Measurements from ENCODE around the gene GLT6D1.

Gene GLT6D1

DNA sequence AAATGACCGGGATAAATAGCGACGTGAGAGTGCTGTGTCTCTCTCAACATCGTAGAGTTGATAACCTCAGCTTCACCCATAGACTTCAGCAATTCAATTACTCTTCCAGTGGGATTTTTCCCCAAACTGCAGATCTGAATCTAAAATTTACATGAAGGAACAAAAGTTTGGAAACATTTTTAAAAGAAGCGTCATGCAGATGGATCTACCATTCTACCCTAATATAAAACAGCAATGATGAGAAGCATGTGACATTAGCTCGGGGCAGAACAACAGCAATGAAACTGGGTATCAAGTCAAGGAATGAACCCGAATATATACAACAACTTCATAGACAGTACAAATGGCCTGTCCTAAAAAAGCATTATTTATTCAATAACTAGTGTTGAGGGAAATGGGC, 18.8 kb downstream of the GLT6D1 start:
- DNase-seq, result no peak

DNA sequence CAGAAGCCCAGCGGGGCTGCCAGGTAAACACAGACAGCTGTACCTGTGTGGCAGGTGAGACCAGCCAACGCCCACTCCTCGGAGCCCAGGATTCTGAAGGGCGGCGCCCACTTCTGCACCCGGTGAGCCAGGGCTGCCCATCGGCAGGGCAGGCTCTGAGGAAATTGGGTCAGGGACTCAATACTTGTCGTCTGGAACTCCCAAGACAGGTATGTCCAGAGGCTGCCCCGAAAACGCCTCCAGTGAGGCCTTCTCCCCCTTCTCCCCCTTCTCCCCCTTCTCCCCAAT, 19.8 kb downstream of the GLT6D1 start:
- no peak for DNase-seq

DNA sequence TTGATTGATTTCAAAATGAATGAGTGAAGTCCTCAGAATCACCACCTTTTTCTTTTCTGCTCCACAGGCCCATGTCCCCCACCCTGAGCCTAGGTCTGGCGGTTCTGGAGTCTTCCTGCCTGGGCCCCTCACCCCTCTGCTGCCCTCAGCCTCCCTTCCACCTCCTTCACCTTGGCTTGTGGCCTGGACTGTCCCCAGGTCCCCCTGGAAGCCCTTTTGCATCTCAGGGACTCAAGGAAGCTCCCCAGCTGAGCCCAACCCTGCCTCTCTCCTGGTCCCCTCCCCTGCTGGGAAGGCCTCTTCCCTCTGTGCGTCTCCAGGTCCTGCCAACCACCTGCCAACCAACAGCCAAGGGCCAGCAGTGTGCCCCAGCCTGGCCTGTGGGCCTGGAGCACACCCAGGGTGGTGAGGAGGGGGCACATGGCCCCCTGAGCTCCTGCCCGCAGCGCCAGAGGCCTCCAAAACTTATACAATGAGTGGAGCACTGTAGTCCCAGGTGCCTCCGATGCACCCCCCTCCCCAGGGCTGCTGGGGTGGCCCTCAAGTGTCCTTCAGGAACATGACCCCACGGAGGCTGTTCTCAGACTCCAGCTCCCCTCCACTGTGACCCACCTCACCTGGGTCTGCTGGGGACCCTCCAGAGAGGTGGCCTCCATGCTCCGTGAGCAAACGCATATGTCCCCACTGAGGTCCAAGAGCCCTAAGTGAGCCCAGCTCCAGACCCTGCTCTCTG, 20.3 kb downstream of the GLT6D1 start:
- no peak for DNase-seq

DNA sequence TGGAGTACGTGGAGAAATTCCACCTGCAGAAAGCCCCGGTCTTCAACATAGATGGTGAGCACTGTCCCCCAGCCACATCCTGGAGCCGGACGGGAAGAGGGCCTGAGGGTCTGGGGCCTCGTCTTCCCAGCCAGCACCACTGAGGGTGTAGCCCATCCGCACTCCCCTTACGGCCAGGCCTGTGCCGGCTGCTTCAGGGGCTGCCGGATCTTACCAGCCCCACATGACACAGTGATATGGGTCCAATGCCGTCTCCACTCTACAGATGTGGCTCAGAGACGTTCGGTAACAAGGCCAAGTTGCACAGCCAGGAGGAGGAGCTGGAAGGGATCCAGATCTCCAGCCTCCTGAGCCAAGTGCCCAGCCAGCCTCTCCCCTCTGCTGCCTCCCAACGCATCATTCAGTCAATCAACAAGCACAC, 21.3 kb downstream of the GLT6D1 start:
- no peak for DNase-seq

DNA sequence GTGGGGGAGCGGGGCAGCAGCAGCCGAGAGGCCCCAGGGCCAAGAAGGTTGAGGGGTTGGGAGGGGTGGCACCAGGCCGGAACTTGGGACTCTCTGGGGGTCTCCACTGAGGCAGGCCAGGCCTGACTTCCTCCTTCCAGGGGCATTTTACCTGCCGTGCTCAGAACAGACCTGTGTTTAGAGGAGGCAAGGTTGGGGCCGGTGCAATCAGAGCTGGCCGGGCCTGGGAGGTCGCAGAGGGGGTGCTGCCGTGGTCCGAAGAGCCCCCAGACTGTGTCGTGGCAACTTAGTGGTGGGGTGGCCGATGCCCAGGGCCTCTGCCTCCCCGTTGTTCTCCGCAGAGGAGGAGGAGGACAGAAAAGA, 21.8 kb downstream of the GLT6D1 start:
- DNase-seq, result no peak

DNA sequence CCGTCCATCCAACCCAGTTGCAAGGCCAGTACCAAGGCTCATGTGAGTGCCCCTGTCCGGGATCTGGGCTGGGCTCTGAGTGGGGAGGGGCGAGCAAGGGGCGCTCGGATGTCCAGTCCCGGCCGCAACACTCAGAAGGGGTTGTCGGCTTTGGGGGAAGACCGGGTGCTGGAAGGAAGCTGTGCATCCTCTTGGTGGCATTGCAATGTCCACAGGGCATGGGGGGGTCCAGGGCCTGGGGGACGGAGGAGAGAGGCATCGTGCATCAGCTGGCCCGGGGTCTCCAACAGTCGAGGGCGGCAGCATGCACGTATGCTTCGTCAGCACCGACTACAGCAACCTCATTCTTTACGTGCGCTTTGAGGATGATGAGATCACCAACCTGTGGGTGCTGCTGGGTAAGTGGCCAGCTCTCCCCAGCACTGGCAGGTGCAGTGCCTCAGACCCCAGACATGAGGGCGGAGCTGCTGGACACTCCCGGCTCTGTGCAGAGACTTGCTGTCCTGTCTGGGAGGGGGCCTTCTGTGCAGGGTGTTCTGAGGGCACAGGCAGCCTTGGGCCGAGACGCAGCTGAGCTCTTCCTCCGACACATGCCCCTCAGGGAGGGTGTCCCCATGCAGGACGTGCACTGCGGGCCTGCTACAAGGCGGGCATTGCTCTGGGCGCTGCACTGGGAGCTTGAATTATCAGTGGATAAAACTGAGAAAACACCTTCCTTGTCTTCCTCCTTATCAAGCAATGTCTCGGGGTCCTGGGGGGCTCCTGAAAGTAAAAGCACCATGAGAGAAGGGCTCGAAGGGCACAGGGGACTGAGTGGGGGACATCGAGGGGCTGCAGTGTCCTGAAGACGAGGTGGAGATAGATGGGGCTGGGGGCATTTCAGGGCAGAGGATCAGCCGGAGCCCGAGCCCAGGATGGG, 22.5 kb downstream of the GLT6D1 start:
- DNase-seq, result no peak

DNA sequence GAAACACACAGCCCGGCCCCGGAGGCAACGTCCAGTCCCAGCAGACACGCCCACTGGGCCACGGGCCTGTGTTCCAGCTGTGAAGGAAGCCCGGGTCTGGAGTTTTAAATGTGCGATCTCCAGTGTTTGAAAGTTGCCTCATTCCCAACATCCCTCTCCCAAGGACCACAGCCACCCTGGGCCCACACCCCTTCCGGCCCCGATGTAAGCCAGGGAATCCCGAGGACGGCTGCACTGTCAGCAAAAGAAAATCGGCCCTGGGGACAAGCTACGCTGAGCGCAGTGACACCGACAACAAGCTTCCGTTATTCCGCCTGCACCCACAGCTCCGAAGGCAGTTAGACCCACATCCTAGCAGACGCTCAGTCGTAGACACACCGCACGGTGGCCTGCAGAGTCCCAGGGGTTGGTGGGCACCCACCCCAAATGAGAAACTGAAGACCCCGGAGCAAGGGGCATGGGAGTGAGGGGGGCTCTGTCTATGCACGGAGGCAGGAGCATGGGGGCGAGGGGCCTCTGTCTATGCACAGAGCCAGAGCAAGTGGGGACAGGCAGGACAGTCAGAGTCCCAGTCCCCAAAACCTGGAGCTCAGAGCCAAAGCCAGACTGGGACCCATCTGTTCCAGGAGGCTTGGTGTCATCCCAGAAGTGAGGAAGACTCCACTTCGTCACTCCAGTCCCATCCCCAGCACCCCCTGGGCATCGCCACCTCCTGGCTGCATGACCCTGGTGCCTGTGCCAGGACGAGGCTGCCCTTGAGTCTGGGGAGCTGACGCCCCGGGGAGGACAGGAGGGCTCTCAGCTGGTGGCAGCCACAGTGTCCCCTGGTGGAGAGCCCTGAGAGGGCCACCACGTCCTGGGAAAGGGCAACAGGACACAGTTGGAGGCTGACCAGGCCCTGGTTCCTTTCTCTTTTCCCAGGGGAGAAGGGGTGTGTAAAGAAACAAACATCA, 23.4 kb downstream of the GLT6D1 start:
- no peak for DNase-seq

DNA sequence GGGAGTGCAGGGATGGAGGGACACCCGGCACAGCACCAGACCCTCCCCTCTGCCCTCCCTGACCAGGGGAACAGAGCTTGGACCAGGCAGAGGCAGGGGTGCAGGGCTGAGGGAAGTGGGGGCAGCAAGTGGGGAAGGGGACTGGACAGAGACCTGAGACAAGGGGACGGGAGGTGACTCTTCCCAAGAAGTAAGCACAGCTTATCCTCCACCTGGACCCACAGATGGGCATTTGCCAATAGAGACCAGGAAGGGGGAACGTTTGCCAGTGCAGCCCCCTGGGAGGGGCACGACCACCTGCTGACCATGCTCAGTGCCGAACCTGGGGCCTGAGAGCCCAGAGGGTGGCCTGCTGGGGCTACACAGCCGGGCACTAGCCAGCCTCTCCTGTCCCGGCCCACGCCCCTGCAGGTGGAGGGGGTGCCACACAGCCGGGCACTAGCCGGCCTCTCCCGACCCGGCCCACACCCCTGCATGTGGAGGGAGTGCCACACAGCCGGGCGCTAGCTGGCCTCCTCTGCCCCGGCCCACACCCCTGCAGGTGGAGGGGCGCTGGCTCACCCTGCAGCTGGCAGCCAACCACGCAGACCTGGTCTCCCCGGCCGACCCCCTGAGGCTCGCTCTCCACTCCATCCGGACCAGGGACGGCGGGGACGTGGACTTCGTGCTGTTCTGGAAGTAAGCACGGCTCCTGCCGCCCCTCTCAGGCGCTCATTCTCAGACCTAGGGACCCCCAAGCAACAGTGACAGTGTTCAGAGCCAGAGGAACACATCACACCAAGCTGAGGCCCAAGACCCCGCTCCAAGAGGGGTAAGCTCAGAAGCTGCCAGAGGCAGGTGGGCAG, 24.3 kb downstream of the GLT6D1 start:
- DNase-seq, result no peak

DNA sequence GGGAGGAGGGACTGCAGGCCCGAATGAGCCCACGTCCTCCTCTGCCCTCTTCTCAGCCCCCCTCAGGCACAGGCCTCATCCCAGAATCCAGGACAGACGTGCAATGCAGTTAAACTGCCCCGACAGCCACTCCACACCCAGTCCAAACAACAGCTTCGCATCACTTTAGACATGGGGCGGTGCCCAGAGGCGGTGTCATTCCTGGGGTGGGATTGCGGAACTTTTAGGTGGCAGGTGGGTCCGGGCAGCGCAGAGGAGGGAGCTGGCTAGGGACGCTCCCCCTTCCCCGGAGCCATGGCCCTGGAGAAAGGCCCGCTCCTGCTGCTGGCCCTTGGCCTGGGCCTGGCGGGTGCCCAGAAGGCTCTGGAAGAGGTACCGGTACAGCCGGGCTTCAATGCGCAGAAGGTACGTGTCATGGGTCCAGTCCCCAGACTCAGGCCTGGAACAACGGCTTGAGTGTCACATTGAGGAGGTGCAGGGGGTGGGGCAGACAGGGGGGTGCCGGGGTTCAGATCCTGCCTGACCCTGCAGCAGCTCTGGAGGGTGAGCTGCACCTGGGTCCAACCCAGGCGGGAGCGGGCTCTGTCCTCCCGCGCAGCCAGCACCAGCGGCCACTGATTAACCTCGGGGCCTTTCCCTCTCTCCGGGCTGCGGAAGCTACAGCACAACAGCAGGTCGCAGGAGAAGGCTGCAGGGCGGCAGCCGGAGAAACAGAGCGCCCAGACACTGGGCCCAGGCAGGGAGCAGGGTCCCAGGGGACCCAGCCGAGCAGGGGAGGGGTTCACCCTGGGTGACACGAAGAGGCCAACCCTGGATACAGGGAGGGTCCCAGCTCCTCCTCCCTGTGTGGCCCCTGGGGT, 25.2 kb downstream of the GLT6D1 start:
- DNase-seq, result no peak

DNA sequence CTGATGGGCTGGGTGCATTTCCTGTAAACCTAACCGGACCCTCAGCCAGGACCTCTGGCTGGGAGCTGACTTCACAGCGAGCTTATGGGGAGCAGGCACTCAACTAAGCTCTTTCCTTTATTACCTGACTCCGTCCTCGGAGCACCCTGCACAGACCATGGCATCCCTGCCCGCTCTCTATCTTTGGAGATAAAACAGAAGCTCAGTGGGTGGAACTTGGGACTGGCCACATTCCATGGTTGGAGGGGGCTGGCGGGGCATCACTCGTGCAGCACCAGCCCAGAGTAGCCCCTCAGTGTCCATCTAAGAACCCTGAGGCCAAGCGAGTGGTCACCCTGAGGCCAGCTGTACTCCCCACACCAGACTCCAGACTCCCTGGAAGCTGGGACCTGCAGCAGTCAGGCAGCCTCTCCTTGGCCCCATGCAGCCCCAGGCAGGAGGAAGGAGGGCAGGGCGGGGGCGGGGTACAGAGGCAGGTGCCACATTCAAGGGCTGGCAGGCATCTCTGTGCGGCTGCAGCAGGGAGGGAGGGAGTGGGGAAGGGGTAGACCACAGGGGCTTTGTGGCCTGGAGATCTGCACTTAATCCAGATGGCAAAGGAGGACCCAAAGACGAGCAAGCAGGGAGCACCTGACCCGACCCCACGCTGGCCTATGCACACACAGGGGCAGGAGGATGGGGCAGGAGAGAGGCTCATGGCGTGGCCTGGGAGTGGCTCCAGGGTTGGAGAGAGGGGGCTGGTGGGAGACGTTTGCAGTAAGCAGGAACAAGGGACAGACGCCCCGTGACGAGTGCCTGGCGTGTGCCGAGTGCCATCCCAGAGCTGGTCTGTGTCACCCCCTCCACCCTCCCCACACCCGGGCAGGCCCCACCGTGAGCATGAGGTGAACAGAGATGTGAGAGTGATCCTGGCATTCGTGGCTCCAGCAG, 26.1 kb downstream of the GLT6D1 start:
- DNase-seq, result no peak

DNA sequence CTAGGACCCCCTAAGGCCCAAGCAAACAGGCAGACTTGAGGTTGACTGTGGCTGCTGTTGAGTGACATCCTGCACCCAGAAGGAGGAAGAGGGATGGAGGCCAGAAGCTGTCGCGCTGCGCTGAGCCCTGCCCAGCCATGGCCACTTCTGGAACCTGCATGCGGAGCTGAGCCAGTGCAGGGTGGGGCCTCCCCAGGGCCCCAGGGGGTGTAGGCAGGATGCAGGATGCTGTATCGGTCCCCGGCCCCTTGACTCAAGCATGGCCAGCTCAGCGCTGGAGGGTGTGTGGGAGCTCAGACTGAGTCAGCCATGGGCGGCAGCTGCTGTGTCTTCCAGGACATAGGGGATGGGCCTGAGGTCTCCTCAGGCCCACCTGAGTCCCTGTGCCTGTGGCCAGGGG, 26.9 kb downstream of the GLT6D1 start:
- DNase-seq, result no peak

DNA sequence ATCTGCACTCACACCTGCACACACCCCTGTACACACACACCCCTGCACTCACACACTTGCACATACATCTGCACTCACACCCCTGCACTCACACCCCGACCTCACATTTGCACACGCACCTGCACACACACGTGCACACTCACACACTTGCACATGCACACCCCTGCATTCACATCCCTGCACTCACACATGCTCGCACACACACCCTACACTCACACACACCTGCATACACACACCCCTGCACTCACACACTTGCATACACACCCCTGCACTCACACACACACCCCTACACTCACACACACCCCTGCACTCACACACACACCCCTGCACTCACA, 27.5 kb downstream of the GLT6D1 start:
- DNase-seq, result no peak

DNA sequence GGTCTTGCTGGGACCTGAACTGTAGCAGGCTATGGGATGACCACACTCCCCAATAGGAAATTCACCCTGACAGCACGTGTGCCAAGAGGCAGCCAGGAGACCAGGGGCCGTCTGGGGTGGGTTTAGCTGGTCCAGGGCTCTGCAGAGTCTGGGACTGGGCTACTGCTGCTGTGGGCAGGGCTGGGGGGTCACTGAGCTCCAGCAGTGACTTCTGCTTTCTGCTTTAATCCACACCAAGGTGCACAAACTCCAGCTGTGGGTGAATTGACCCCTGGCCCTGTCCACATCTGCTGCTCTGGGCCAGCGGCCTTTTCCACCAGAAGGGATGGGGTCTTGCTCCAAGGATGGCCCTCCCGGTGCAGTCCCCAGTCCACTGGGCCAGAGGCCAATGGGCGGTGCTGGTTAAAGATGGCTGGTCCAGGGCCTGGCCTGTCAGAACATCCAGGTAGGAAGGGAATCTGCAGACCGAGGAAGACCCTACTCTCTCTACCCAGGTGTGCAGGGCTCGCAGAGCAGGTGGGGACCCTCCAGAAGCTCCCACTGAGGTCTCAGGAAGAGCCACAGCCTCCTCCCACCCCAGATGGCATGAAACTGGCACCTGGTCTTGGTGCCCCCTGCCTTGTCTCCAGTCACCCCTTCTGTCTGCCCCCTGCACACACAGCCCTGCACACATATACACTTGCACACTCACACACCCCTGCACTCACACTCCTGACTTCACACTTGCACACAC, 28.0 kb downstream of the GLT6D1 start:
- no peak for DNase-seq

DNA sequence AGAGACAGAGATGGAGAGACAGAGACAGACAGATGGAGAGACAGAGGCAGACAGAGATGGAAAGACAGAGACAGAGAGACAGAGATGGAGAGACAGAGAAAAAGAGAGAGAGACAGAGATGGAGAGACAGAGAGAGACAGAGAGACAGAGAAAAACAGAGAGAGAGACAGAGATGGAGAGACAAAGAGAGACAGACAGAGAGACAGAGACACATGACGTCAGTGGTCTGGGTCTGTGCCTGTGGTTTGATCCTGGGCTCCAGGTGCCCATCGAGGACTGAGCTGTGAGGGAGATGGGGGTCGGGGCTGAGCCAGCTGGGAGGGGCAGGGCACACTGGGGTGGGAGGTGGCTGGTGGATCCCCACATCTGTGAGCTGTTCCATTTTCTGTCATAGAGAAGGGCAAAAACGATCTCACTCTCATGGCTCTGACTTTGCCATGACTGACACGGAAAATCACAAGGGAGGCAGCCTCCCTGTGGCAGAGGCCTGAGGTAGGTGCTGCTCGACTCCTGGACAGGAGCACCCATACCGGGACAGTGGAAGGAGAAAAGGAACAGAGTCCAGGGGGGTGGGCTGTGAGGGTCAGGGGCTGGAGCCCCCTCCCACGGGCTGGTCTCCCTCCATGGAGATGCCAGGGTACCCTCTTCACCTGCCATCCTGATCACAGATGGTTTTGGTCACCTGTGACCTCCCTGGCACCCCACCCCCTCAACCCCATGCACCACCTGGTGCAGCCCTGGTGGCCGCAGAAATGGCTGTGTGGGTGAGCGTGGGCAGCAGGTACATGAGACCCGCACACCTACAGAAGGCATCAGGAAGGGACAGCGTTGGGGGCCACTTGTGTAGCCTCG, 28.8 kb downstream of the GLT6D1 start:
- no peak for DNase-seq

DNA sequence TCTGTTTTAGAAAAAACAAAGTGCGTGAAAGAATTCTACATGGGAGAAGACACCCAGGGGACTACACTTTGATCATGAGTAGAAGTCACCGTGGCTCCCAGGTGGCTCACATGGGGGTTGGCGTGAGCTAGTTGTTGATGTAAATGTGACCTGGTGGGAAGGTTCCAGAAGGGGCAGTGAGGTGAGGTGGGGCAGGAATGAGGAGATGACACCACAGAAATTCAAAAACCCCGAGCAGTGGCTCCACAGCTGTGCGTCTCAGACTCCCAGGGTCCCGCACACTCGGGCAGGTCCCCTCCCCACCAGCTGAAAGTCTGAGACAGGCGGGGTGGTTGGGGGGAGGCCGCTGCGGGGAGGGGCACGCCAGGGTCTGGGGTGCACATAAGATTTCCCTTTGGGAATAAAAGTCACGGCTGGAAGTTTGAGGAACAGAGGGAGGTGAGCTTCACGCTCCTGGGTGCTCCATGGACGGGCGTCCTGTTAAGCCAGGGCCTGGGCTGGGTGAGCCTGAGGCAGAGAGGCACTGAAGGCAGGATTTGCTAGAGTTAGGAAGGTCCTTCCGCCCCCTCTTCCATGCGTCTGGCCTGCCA, 29.9 kb downstream of the GLT6D1 start:
- no peak for DNase-seq

DNA sequence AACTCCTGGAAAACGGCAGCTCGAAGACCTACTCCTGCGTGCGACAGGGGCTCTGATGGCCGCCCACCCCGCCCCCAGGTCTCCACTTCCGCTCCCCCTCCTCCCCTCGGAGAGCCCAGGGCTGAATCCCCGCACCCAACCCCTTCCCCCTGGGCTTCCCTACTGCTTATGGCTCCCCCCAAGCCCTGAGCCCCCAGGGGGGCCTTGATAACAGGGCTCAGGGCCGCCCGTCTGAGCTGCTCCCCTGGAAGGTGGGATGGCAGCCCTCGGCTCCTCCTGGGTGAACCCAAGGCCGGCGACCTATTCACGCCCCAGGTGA, 30.4 kb downstream of the GLT6D1 start:
- DNase-seq, result no peak

DNA sequence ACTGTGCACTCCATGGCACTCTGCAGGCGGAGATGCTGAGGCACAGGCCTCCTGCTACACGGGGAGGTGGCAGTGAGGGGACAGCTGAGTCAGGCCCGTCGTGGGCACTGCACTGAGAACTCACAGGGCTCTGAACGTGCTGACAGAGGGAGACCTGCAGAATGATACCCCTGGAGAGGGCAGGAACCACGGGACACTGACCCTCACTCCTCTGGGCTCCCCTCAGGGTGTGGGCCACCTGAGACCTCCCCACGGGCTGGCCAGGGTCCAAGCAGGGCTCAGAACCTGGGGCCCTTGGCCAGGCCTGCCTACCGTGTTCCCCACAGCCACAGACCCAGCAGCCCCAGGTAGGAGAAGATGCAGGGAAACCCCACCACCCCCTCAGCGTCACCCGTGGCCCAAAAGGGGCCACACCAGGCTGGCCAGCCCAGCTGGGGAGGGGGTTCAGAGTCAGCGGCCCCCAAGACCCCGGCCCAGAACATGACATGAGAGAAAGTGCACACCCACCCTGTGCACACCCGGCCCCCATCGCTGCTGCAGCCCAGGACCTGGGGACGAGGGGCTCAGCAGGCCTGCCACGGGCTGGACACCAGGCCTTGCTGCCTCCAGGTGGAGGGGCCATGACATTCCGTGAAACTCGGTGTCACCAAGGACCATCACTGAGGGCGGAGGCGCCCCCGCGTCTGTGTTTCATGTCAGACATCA, 30.9 kb downstream of the GLT6D1 start:
- no peak for DNase-seq
